ENCODE measurements around the gene SLC9B1. TPM values are rescaled to one million over a fixed set of nuclear protein-coding genes. Genes with fewer than 3 reads are reported as not detected.
A peak's percentile ranks its signal among the peaks of the same experiment; 100 is the strongest.
"Not testable (repeated sequence)": the region's sequence is repeated elsewhere in the genome, so short reads cannot be mapped to it uniquely, and the experiment has no call there.

Gene SLC9B1
- total RNA-seq, 1 donor from 2014 or later, result 0.57 TPM

DNA sequence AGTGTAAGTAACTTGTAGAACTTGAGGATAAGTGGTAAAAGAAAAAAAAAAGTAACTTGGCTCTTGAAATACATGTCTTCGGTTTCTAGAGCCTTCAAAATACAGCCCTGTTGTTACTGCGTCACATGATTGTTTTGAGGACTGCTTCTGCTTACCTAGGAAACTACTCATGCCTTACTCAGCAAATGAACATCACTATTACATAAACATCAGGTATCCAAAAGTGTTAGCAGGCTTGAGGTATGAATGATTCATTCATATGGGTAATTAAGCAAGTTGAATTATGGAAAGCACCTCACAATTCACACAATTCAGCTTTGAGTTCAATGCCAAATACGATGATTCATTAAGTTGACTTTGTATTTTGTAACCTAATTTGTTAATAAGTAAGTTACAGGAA lies 129.6 kb downstream of the SLC9B1 start:
- H3K27me3 Mint-ChIP-seq (ENCODE audit: low read depth); DNase-seq (ENCODE audit: low spot score); H3K4me3 Mint-ChIP-seq (ENCODE audit: low read depth); intact Hi-C loops (cut with micrococcal nuclease); H3K4me1 Mint-ChIP-seq (ENCODE audit: low read depth); H3K9me3 Mint-ChIP-seq; H3K27ac Mint-ChIP-seq: not testable (repeated sequence)
- H3K36me3 Mint-ChIP-seq (ENCODE audit: low read depth), result peaks cover 22% of the 10 kb centered on the region

DNA sequence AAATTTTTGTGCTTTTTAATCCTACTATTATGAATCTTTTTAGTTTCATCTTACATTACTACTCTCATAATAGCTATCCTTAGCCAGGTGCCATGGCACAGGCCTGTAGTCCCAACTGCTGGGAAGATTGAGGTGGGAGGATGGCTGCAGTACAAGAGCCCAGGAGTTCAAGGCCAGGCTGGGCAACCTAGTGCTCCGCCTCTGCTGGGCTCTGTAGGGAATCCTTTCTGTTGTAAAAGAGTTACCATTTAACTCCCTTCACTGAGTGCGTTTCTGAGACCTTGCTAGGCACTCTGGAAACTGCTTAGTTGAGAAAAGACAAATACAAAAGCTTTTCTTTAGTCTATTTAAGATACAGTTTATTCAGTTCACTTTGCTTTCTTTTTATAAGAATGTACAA lies 130.9 kb downstream of the SLC9B1 start:
- H3K27ac Mint-ChIP-seq, result not testable (repeated sequence)

DNA sequence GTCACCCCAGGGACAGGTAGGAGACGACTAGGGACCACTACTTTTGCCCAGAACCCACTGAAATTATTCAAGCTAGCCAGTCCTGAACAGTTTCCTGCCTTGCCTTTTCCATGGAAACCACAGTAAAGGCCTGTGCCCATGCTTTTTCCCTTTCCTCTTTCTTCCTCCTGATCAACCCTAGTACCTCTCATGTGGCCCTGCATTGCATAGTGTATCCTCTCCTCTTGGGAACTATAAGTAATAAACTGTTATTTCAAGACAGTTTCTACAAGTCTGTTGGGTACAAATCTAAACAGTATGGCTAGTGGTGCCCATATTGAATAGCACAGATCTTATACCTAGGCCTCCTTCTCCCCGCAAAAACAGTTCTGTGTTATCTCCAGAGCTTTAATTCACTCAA lies 136.2 kb downstream of the SLC9B1 start:
- intact Hi-C loops (cut with micrococcal nuclease), result no loop called here

More for the DNA sequence above, 130.9 kb downstream of the SLC9B1 start:
- peaks cover 28% of the 10 kb centered on the region for H3K36me3 Mint-ChIP-seq (ENCODE audit: low read depth)
- H3K4me1 Mint-ChIP-seq (ENCODE audit: low read depth); DNase-seq (ENCODE audit: low spot score); intact Hi-C loops (cut with micrococcal nuclease); H3K27me3 Mint-ChIP-seq (ENCODE audit: low read depth); H3K9me3 Mint-ChIP-seq; H3K4me3 Mint-ChIP-seq (ENCODE audit: low read depth): not testable (repeated sequence)

DNA sequence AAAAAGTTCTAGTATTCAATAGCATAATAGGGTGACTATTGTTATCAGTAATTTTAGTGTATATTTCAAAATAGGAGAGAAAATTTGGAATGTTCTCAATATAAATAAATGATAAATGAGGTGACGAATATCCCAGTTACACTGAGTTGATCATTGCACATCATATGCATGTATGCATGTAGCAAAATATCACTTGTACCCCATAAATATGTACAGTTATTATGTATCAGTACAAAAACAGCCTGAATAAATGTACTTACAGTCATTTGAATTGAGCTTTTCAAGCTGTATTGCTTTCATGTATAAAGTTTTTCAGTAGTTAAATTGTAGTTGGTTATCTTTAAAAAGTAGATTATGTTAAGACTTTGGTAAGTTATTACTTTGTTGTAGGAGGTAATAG lies 138.2 kb downstream of the SLC9B1 start:
- Mint-ChIP-seq H3K27ac (no peak overlapping the region), H3K36me3 (ENCODE audit: low read depth) (peaks cover 62% of the 10 kb centered on the region), H3K27me3 (ENCODE audit: low read depth) (no peaks in the 10 kb centered on the region), H3K9me3 (peaks cover 16% of the 10 kb centered on the region), H3K4me3 (ENCODE audit: low read depth) (no peak overlapping the region), H3K4me1 (ENCODE audit: low read depth) (peaks cover 18% of the 10 kb centered on the region)
- intact Hi-C loops (cut with micrococcal nuclease), result no loop called here
- no peak for DNase-seq (ENCODE audit: low spot score)

More for the DNA sequence above, 136.2 kb downstream of the SLC9B1 start:
- peaks cover 4% of the 10 kb centered on the region for H3K9me3 Mint-ChIP-seq
- no peaks in the 10 kb centered on the region for H3K27me3 Mint-ChIP-seq (ENCODE audit: low read depth)
- peaks cover 18% of the 10 kb centered on the region for H3K4me1 Mint-ChIP-seq (ENCODE audit: low read depth)
- H3K4me3 Mint-ChIP-seq (ENCODE audit: low read depth), result no peak overlapping the region
- peaks cover 44% of the 10 kb centered on the region for H3K36me3 Mint-ChIP-seq (ENCODE audit: low read depth)
- no peak for DNase-seq (ENCODE audit: low spot score)
- H3K27ac Mint-ChIP-seq, result no peak overlapping the region

DNA sequence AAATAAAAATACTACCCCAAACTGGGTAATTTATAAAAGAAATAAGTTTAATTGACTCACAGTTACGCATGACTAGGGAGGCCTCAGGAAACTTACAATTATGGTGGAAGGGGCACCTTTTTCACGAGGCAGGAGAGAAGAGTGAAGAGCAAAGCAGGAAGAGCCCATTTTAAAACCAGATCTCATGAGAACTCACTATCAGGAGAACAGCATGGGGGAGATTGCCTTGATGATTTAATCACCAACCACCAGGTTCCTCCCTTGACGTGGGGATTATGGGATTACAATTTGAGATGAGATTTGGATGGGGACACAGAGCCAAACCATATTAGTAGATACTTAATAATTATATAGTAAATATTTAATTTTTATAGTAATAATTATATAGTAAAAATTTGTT lies 140.6 kb downstream of the SLC9B1 start:
- H3K27ac Mint-ChIP-seq, result no peak overlapping the region
- intact Hi-C loops (cut with micrococcal nuclease), result no loop called here
- peaks cover 77% of the 10 kb centered on the region for H3K36me3 Mint-ChIP-seq (ENCODE audit: low read depth)
- H3K4me1 Mint-ChIP-seq (ENCODE audit: low read depth), result peaks cover 18% of the 10 kb centered on the region
- H3K27me3 Mint-ChIP-seq (ENCODE audit: low read depth), result no peaks in the 10 kb centered on the region
- no peak for DNase-seq (ENCODE audit: low spot score)
- peaks cover 32% of the 10 kb centered on the region for H3K9me3 Mint-ChIP-seq
- no peak overlapping the region for H3K4me3 Mint-ChIP-seq (ENCODE audit: low read depth)

DNA sequence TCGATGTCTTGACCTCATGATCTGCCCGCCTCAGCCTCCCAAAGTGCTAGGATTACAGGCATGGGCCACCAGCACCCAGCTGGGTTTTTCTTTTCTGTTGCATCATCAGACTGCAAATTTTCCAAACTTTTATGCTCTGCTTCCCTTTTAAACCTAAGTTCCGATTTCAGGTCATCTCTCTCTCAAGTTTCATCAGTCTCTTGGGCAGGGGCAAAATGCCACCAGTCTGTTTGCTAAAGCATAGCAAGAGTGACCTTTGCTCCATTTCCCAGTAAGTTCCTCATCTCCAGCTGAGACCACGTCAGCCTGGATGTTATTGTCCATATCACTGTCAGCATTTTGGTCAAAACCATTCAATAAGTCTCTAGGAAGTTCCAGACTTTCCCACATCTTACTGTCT lies 141.2 kb downstream of the SLC9B1 start:
- intact Hi-C loops (cut with micrococcal nuclease); H3K27me3 Mint-ChIP-seq (ENCODE audit: low read depth); H3K4me3 Mint-ChIP-seq (ENCODE audit: low read depth); DNase-seq (ENCODE audit: low spot score); H3K27ac Mint-ChIP-seq: not testable (repeated sequence)
- Mint-ChIP-seq H3K9me3 (peaks cover 35% of the 10 kb centered on the region), H3K36me3 (ENCODE audit: low read depth) (peaks cover 77% of the 10 kb centered on the region), H3K4me1 (ENCODE audit: low read depth) (peaks cover 15% of the 10 kb centered on the region)

DNA sequence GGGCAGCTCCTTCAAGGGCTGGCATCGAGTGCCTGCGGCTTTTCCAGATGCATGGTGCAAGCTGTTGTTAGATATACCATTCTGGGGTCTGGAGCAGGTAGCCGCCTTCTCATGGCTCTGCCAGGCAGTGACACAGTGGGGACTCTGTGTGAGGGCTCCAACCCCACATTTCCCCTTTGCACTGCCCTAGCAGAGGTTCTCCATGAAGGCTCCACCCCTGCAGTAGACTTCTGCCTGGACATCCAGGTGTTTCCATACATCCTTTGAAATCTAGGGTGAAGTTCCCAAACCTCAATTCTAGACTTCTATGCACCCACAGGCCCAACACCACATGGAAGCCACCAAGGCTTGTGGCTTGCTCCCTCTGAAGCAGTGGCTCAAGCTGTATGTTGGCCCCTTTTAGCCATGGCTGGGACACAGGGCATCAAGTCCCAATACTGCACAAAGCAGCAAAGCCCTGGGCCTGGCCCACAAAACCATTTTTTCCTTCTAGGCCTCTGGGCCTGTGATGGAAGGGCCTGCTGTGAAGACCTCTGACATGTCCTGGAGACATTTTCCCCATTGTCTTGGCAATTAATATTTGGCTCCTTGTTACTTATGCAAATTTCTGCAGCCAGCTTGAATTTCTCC lies 141.9 kb downstream of the SLC9B1 start:
- H3K27me3 Mint-ChIP-seq (ENCODE audit: low read depth); H3K4me3 Mint-ChIP-seq (ENCODE audit: low read depth); intact Hi-C loops (cut with micrococcal nuclease); DNase-seq (ENCODE audit: low spot score); H3K27ac Mint-ChIP-seq: not testable (repeated sequence)
- Mint-ChIP-seq H3K36me3 (ENCODE audit: low read depth) (peaks cover 79% of the 10 kb centered on the region), H3K4me1 (ENCODE audit: low read depth) (peaks cover 15% of the 10 kb centered on the region), H3K9me3 (peaks cover 36% of the 10 kb centered on the region)

DNA sequence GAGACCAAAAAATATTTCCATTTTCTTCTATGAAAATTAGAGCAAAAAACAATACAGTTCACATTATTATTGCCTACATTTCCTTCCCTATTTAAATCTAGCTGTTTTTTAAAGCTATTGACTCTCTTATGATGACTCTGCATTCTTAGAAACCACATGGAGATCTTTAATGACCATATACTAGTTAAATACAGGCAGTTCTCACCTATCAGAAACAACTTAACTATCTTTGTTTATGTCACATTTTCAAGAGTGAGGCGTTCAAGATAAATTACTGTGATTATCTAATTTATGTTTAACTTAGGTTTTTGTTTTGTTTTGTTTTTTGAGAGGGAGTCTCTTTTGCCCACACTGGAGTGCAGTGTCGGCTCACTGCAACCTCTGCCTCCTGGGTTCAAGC lies 147.7 kb downstream of the SLC9B1 start:
- H3K27me3 Mint-ChIP-seq (ENCODE audit: low read depth), result no peaks in the 10 kb centered on the region
- intact Hi-C loops (cut with micrococcal nuclease), result no loop called here
- DNase-seq (ENCODE audit: low spot score), result no peak
- H3K4me1 Mint-ChIP-seq (ENCODE audit: low read depth), result peaks cover 24% of the 10 kb centered on the region
- H3K9me3 Mint-ChIP-seq, result peaks cover 24% of the 10 kb centered on the region
- peak overlapping the region; percentile 52 for H3K4me3 Mint-ChIP-seq (ENCODE audit: low read depth)
- peak overlapping the region; percentile 28 for H3K27ac Mint-ChIP-seq
- H3K36me3 Mint-ChIP-seq (ENCODE audit: low read depth), result peaks cover 56% of the 10 kb centered on the region

DNA sequence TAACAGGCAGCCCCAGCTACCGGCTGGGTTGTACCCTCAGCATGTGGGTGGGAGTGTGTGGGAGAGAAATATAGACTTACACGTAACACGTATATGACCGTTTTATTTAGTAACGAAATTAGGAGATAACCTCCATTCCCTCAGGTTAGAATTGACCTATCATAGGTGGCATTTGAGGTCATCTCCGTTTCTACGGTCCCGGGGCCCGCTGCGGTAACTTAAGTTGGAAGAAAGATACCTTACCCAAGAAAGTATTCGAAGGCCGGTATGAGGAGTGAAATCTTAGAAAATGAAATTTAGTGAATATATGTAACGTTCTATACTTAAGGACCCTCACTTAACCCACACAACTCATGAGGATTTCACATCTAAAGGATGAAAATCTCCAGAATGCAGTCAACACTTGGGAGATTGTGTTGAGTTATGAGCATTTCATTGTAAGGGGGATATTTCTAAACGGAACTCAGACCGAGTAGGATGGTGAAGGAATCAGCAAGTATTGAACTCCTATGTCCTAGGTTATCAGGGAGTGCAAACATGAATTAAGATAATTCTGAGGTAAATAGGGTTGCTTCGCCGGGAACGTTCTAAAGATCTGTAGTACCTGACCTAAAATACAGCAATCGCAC lies 149.8 kb downstream of the SLC9B1 start:
- peaks cover 41% of the 10 kb centered on the region for H3K4me1 Mint-ChIP-seq (ENCODE audit: low read depth)
- peak overlapping the region; percentile 98 for H3K27ac Mint-ChIP-seq
- intact Hi-C loops (cut with micrococcal nuclease), result loop anchor here (1.0 to 5.0 kb wide), 7 partner anchors 150 to 1523 kb away; partner anchors contain the start of genes BDH2, NFKB1, PPP3CA and SLC39A8
- H3K27me3 Mint-ChIP-seq (ENCODE audit: low read depth), result no peaks in the 10 kb centered on the region
- peaks cover 46% of the 10 kb centered on the region for H3K36me3 Mint-ChIP-seq (ENCODE audit: low read depth)
- peak overlapping the region; percentile 90 for H3K4me3 Mint-ChIP-seq (ENCODE audit: low read depth)
- H3K9me3 Mint-ChIP-seq, result peaks cover 4% of the 10 kb centered on the region
- DNase-seq (ENCODE audit: low spot score), result no peak

DNA sequence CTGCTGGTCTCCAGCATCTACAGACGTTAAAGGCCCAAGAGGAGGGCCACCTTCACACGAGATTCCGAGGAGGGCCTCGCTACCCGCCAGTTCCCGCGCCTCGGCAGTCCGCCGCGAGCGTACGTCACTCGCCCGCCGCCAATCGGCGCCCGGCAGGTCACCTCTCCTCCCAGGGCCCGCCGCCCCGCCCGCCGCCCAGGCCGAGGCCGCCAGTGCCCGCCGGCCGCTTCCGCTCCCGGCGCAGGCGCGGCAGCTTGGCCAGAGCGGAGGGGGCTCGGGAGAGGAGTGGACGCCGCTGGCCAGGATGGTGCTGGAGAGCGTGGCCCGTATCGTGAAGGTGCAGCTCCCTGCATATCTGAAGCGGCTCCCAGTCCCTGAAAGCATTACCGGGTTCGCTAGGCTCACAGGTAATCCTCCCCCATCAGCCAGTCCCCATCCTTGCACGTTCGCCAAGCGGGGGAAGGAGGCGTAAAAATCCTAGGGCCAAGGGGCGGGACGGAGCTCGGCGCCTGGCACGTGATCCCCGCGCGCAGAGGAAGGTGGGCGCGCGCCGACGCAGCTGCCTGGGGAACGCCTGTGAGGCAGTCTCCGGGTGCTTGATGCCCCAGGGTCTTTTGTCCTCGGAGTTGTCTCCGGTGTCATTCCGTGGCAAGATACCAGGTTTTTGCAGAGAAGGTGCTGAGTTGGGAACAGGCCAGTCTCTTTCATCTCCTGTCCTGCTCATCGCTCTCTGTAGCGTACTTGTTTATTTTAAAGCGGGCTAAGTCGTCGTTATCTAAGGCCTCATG lies 150.5 kb downstream of the SLC9B1 start, which contains the start of gene CISD2:
TSS of gene CISD2 (plus strand) at position 212 of the 788 bp plus-strand sequence. CDS start at position 305, 93 bp downstream.
- Mint-ChIP-seq H3K4me3 (ENCODE audit: low read depth) (peak within 1 kb of the TSS; percentile 90), H3K36me3 (ENCODE audit: low read depth) (peaks cover 46% of the 10 kb centered on the region), H3K9me3 (peaks cover 4% of the 10 kb centered on the region), H3K27me3 (ENCODE audit: low read depth) (no peaks in the 10 kb centered on the region), H3K4me1 (ENCODE audit: low read depth) (peaks cover 48% of the 10 kb centered on the region), H3K27ac (peak within 1 kb of the TSS; percentile 99)
- intact Hi-C loops (cut with micrococcal nuclease), result loop anchor here (1.0 to 5.0 kb wide), 8 partner anchors 41 to 1522 kb away; partner anchors contain the start of genes BDH2, NFKB1, PPP3CA and SLC39A8
- DNase-seq (ENCODE audit: low spot score), result peak; percentile 93

DNA sequence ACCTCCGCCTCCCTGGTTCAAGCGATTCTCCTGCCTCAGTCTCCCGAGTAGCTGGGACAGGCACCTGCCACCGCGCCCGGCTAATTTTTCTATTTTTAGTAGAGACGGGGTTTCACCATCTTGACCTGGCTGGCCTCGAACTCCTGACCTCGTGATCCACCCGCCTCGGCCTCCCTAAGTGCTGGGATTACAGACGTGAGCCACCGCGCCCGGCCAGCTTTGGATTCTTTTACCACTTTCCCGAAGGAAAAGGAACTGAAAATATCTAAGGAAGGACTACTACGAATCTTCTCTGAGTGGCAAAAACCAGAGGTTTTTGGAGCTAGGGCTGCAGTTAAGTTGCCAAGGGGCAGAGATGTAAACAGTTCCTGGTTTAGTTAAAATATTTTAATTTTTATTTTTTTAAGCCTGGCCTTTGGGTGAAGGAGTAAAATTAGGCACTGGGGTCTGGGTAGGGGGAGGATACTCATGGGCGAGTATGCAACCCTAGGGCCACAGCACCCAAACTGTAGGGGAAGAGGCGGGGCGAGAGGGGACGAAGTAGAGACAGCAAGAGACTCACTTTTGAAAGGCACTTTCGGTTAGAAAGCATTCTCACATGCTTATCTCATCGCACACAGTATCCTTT lies 151.2 kb downstream of the SLC9B1 start:
- DNase-seq (ENCODE audit: low spot score), result peak; percentile 20
- intact Hi-C loops (cut with micrococcal nuclease), result loop anchor here (1.0 to 5.0 kb wide), 6 partner anchors 40 to 1521 kb away; partner anchors contain the start of genes BDH2, NFKB1, PPP3CA and SLC9B2
- H3K27me3 Mint-ChIP-seq (ENCODE audit: low read depth), result no peaks in the 10 kb centered on the region
- peak overlapping the region; percentile 90 for H3K4me3 Mint-ChIP-seq (ENCODE audit: low read depth)
- peaks cover 46% of the 10 kb centered on the region for H3K36me3 Mint-ChIP-seq (ENCODE audit: low read depth)
- H3K27ac Mint-ChIP-seq, result peak overlapping the region; percentile 99
- H3K4me1 Mint-ChIP-seq (ENCODE audit: low read depth), result peaks cover 52% of the 10 kb centered on the region
- H3K9me3 Mint-ChIP-seq, result peaks cover under 1% of the 10 kb centered on the region
